ENCODE measurements around the gene LVRN. TPM values are rescaled to one million over a fixed set of nuclear protein-coding genes. Genes with fewer than 3 reads are reported as not detected.
A peak's percentile ranks its signal among the peaks of the same experiment; 100 is the strongest.

LVRN gene
- total RNA-seq, 4 donors from 2014 or later: 2.7 to 10.6 (median 4.9) TPM

DNA sequence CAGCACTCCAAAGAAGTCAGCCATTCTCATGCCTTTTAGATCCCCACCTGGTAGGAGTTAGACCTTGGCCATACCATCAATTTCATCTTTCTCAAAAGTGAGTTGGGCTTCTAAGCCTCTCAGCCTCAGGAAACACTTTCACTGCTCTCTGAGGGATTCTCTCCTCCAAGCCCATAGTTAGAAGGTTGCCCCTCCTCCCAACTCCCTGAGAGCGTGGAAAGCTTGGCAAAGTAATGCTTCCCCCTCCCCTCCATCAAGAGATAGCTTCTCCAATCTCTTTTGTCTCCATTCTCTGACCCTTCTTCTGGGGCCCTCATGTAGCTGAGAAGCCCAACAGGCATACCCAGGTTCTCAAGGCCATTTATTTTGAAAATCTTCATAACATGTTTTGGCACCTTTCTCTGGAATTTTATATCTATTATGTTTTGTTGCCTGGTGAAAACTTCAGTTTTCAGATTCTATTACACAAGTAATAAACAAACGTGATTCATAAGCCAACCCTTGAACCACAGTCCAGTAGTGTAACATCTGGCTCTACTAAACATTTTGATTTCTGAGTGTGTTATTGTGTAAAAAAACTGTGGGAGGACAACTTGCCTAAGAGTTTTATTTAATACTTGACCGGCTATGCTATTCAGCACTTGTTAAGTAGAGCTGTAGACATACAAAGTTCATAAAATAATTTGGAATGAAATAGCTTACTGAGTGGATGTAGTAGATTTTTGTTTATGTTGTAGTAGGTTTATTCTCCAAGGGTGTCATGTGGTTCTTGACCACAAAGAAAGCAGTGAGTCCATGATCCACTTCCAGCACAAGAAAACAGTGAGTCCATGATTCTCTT lies 17.1 kb downstream of the LVRN start:
- TF ChIP-seq, protein P1, sequence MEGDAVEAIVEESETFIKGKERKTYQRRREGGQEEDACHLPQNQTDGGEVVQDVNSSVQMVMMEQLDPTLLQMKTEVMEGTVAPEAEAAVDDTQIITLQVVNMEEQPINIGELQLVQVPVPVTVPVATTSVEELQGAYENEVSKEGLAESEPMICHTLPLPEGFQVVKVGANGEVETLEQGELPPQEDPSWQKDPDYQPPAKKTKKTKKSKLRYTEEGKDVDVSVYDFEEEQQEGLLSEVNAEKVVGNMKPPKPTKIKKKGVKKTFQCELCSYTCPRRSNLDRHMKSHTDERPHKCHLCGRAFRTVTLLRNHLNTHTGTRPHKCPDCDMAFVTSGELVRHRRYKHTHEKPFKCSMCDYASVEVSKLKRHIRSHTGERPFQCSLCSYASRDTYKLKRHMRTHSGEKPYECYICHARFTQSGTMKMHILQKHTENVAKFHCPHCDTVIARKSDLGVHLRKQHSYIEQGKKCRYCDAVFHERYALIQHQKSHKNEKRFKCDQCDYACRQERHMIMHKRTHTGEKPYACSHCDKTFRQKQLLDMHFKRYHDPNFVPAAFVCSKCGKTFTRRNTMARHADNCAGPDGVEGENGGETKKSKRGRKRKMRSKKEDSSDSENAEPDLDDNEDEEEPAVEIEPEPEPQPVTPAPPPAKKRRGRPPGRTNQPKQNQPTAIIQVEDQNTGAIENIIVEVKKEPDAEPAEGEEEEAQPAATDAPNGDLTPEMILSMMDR (IDR thresholded peaks at IDR 0.05): no peak
- TF ChIP-seq POLR2A (IDR thresholded peaks at IDR 0.05): no peak
- no peaks in the 10 kb centered on the region for H3K36me3 ChIP-seq
- peak overlapping the region in 1 of 4 donors; percentile 36 for H3K27ac ChIP-seq
- H3K4me1 ChIP-seq: no peaks in the 10 kb centered on the region
- DNase-seq: no peak
- H3K4me3 ChIP-seq: no peak overlapping the region
- no peaks in the 10 kb centered on the region for H3K9me3 ChIP-seq
- no peaks in the 10 kb centered on the region for H3K27me3 ChIP-seq

DNA sequence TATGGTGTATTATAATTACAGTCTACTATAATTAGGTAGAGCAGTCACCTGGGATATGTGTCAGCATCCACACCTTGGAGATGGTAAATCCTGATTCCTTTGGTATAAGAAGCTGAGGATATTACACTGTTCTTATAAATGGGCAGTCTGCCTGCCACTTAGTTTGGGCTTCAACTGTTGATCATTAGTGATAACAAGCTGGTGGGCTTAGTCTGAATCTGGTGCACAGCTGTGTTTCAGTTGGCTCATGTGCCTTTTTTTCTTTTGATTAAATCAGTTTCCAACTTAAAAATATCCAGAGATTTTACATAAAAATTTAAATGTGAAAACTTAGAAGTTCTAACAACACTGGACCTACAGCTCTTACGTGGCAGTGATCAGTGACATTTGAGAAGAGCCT lies 21.2 kb downstream of the LVRN start:
- Histone ChIP-seq H3K9me3 (no peaks in the 10 kb centered on the region), H3K27me3 (no peaks in the 10 kb centered on the region), H3K4me1 (no peaks in the 10 kb centered on the region), H3K36me3 (no peaks in the 10 kb centered on the region), H3K4me3 (no peak overlapping the region), H3K27ac (no peak overlapping the region)
- no peak for DNase-seq
- no peak for TF ChIP-seq POLR2A (IDR thresholded peaks at IDR 0.05)

DNA sequence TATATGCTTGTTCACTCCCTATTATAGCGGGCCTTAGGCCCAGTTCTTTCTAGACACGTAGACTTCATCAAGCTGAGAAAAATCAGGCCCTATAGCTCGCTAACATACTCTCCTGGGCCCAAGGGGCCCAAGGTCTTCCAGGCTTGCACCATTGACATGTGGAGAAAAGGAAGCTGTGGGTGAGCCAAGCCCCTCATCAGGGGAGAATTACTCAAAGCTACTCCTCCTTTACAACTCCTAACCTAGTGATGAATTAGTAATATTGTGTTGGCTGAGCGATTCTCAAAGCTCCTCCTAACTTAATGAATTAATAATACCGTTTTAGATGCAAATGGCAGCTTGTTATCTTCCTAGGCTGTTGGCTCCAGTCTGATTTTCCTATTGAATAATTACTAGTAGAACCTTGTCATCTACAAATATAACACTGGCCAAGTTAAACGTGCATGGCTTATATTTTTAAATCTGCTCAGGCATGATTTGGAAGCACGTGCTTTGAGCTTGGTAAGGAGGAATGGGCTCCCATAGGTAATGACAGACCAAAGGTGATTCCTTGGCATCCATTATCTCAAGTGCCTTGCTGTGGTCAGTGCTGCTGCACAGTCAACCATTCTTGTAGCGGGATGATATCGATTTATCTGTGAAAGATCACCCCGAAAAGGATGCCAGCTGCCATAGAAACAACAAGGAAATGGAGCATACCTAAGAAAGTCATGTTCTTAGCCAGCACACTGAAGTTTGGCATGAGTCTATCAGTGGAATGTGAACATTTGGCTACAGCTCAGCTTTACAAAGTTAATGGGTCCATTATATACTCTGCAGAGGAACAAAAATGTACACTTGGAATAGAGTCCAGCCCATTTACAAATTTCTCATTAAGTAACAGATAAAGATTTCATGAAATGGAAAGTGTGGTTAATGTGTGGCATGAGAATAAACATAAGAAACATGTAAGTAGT lies 23.8 kb downstream of the LVRN start:
- Histone ChIP-seq H3K9me3 (no peaks in the 10 kb centered on the region), H3K4me3 (no peak overlapping the region), H3K36me3 (no peaks in the 10 kb centered on the region), H3K27me3 (no peaks in the 10 kb centered on the region), H3K27ac (no peak overlapping the region), H3K4me1 (no peaks in the 10 kb centered on the region)
- TF ChIP-seq, protein P1 (IDR thresholded peaks at IDR 0.05): no peak
- TF ChIP-seq POLR2A (IDR thresholded peaks at IDR 0.05): no peak
- DNase-seq: no peak

DNA sequence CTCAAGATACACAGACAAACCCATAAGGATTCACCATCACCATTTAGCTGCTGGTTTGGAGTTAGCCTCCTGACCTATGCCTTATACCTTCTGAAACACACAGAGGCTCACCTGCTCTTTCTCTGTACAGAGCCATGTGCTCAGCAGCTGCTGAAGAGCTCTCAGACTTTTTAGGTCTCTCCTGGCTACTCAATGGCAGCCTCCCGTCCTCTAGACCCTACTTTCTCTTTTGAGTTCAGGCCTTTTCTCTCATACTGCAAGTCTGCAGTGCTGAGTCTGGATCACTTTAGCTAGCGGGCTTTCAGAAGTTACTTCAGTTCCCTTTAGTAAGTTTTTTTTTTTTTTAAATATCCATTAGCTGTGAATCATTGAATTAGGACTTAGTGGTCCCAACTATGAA lies 25.7 kb downstream of the LVRN start:
- no peaks in the 10 kb centered on the region for H3K27me3 ChIP-seq
- TF ChIP-seq, protein P1 (IDR thresholded peaks at IDR 0.05): no peak
- TF ChIP-seq POLR2A (IDR thresholded peaks at IDR 0.05): no peak
- H3K4me3 ChIP-seq: no peak overlapping the region
- H3K9me3 ChIP-seq: no peaks in the 10 kb centered on the region
- no peak overlapping the region for H3K27ac ChIP-seq
- H3K36me3 ChIP-seq: no peaks in the 10 kb centered on the region
- no peak for DNase-seq
- H3K4me1 ChIP-seq: no peaks in the 10 kb centered on the region

DNA sequence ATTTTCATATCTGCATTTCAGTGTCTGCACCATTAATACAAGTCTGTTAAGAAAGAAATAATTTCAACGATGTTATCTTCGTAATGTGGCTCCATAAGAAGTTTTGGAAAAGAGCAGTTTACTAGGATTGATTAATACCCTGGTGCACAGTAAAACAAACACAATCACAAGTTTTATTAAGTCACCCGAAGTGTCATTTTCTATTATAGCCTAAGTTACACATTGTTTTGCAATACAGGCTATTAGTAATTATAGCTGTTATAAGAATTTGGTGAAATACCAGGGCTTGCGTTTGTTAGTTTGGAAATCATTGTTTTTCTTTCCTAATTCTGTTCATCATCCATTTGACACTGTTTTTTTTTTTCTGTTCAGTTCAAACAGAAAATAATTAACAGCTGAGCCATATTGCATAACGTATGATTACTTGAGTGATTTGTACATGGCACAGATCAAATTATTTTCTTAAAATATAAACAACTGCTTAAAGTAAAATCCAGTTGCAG lies 30.6 kb downstream of the LVRN start:
- H3K4me3 ChIP-seq: no peak overlapping the region
- no peaks in the 10 kb centered on the region for H3K36me3 ChIP-seq
- DNase-seq: no peak
- H3K4me1 ChIP-seq: no peaks in the 10 kb centered on the region
- TF ChIP-seq POLR2A (IDR thresholded peaks at IDR 0.05): no peak
- TF ChIP-seq, protein P1 (IDR thresholded peaks at IDR 0.05): no peak
- H3K27ac ChIP-seq: no peak overlapping the region
- H3K9me3 ChIP-seq: no peaks in the 10 kb centered on the region
- H3K27me3 ChIP-seq: no peaks in the 10 kb centered on the region
